ENCODE data around the gene ZNF496. TPM values are rescaled to one million over a fixed set of nuclear protein-coding genes. Genes with fewer than 3 reads are reported as not detected.
A peak's percentile ranks its signal among the peaks of the same experiment; 100 is the strongest.

The ZNF496 gene
- total and polyA plus RNA-seq, 9 of the 15 experiments (the other 6 are each of a cell fraction or from before 2014, with no cell fraction given), result 4.3 to 54.0 (median 31.3) TPM

DNA sequence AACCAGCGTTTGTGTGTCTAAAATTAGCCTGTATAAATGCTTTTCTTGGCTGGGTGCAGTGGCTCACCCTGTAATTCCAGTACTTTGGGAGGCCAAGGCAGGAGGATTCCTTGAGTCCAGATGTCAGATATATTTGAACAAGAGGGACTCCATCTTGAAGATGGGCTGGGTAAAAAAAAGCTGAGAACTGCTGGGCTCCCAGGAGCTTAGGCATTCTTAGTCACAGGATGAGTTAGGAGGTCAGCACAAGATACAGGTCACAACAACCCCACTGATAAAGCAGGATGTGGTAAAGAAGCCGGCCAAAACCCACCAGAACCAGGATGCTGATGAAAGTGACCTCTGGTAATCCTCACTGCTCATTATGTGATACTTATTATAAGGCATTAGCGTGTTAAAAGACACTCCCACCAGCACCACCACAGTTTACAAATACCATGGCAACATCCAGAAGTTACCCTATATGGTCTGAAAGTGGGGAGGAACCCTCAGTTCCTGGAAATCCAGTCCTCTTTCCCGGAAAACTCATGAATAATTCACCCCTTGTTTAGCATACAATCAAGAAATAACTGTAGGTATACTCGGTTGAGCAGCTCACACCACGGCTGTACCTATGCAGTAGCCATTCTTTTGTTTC is 36.2 kb upstream of the ZNF496 start (continued):
- TF ChIP-seq NRF1 (conservative IDR thresholded peaks at IDR 0.05 in 1 of 2, IDR thresholded peaks at IDR 0.05 in 1 of 2), result no peak
- peak in 1 of 2 experiments; percentile 22; a peak in 1 of 4 replicates for TF ChIP-seq KDM1A (IDR thresholded peaks at IDR 0.05)
- TF ChIP-seq PRMT5 (CRISPR knock-in tag; IDR thresholded peaks at IDR 0.05), result no peak
- peak; percentile 93; the same call in 1 of the 2 replicates for TF ChIP-seq PHTF2 (CRISPR knock-in tag; IDR thresholded peaks at IDR 0.05)
- peak; percentile 97 for TF ChIP-seq ZNF174 (CRISPR knock-in tag; IDR thresholded peaks at IDR 0.05)
- no peak for TF ChIP-seq PCBP2 (IDR thresholded peaks at IDR 0.05; ENCODE audit: low read depth, low read length, poor library complexity, severe bottlenecking)
- TF ChIP-seq ZFPM2 (CRISPR knock-in tag; IDR thresholded peaks at IDR 0.05), result peak; percentile 96
- no peak for TF ChIP-seq ZNF277 (CRISPR knock-in tag; IDR thresholded peaks at IDR 0.05; ENCODE audit: borderline replicate concordance)
- TF ChIP-seq SREBF1 (IDR thresholded peaks at IDR 0.05; ENCODE audit: borderline replicate concordance, low read depth, low read length), result no peak
- TF ChIP-seq CREB3 (tag; conservative IDR thresholded peaks at IDR 0.05; ENCODE audit: low read depth), result peak; percentile 97
- peak; percentile 100 for TF ChIP-seq ZNF175 (CRISPR knock-in tag; IDR thresholded peaks at IDR 0.05; ENCODE audit: low read depth)
- peak; percentile 90 for TF ChIP-seq ZNF551 (CRISPR knock-in tag; IDR thresholded peaks at IDR 0.05)
- no peak for TF ChIP-seq NR2F6 (CRISPR knock-in tag; IDR thresholded peaks at IDR 0.05)
- TF ChIP-seq, protein P1, sequence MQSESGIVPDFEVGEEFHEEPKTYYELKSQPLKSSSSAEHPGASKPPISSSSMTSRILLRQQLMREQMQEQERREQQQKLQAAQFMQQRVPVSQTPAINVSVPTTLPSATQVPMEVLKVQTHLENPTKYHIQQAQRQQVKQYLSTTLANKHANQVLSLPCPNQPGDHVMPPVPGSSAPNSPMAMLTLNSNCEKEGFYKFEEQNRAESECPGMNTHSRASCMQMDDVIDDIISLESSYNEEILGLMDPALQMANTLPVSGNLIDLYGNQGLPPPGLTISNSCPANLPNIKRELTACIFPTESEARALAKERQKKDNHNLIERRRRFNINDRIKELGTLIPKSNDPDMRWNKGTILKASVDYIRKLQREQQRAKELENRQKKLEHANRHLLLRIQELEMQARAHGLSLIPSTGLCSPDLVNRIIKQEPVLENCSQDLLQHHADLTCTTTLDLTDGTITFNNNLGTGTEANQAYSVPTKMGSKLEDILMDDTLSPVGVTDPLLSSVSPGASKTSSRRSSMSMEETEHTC (IDR thresholded peaks at IDR 0.05), result peak; percentile 65; the same call in 1 of the 2 replicates
- no peak for TF ChIP-seq ZC3H11A (IDR thresholded peaks at IDR 0.05; ENCODE audit: low read depth, low read length)
- no peak for TF ChIP-seq SNRNP70 (optimal IDR thresholded peaks at IDR 0.05; ENCODE audit: low read depth, low read length)
- TF ChIP-seq MAZ (CRISPR knock-in tag; conservative IDR thresholded peaks at IDR 0.05 in 1 of 2, IDR thresholded peaks at IDR 0.05 in 1 of 2), result peak in 1 of 2 experiments; percentile 100; a peak in 2 of 4 replicates
- no peak for TF ChIP-seq DACH1 (IDR thresholded peaks at IDR 0.05; ENCODE audit: partially characterized antibody)
- TF ChIP-seq, protein P2, sequence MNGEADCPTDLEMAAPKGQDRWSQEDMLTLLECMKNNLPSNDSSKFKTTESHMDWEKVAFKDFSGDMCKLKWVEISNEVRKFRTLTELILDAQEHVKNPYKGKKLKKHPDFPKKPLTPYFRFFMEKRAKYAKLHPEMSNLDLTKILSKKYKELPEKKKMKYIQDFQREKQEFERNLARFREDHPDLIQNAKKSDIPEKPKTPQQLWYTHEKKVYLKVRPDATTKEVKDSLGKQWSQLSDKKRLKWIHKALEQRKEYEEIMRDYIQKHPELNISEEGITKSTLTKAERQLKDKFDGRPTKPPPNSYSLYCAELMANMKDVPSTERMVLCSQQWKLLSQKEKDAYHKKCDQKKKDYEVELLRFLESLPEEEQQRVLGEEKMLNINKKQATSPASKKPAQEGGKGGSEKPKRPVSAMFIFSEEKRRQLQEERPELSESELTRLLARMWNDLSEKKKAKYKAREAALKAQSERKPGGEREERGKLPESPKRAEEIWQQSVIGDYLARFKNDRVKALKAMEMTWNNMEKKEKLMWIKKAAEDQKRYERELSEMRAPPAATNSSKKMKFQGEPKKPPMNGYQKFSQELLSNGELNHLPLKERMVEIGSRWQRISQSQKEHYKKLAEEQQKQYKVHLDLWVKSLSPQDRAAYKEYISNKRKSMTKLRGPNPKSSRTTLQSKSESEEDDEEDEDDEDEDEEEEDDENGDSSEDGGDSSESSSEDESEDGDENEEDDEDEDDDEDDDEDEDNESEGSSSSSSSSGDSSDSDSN (IDR thresholded peaks at IDR 0.05; ENCODE audit: borderline replicate concordance in 1 of 2, low read depth in 2 of 2, low read length in 2 of 2), result no peak
- TF ChIP-seq HDAC2 (IDR thresholded peaks at IDR 0.05), result 0 out of 2 replicates have a peak, but pooled peaks have one; percentile 27
- peak; percentile 96 for TF ChIP-seq ZNF57 (CRISPR knock-in tag; IDR thresholded peaks at IDR 0.05)
- TF ChIP-seq KDM5B (IDR thresholded peaks at IDR 0.05; ENCODE audit: insufficient replicate concordance, low read depth, low read length), result no peak
- no peak for TF ChIP-seq TBP (optimal IDR thresholded peaks at IDR 0.05; ENCODE audit: low read depth, low read length)
- TF ChIP-seq ZSCAN29 (IDR thresholded peaks at IDR 0.05), result no peak
